WTC11 (cell line): ENCODE measurements around the gene MAGOH. TPM values are rescaled to one million over a fixed set of nuclear protein-coding genes. Genes with fewer than 3 reads are reported as not detected.
"Not testable (repeated sequence)": the region's sequence is repeated elsewhere in the genome, so short reads cannot be mapped to it uniquely, and the experiment has no call there.

Experiments used
- ATAC-seq: fragments of 200-7000 bp; cut with Tn5 transposase; 2 replicates; pipeline ENCODE4 v1.10.0; 2021; ENCODE audit warnings: mild to moderate bottlenecking, moderate library complexity
- CTCF ChIA-PET: fragments of 300-600 bp; sonication (Branson Sonifier 250); formaldehyde crosslinking; loops from one replicate; lab custom pipeline; 2021; ENCODE audit warnings: antibody characterized with exemption; lab: Charles Lee
- POLR2A ChIA-PET: fragments of 350-600 bp; sonication (Branson Sonifier 250); formaldehyde crosslinking; loops from one replicate; lab custom pipeline; 2021; ENCODE audit warnings: antibody characterized with exemption; lab: Charles Lee
- DNase-seq: peaks from one replicate; pipeline ENCODE4 v3.0.0; 2021; ENCODE audit warnings: low spot score
- H3K27ac Mint-ChIP-seq: 2 replicates; pipeline ENCODE4 v1.8.0; 2021; ENCODE audit warnings: mixed read lengths
- H3K27me3 Mint-ChIP-seq: 2 replicates; pipeline ENCODE4 v1.8.0; 2021; ENCODE audit warnings: low read depth, mild to moderate bottlenecking, moderate library complexity, mixed read lengths
- H3K36me3 Mint-ChIP-seq: 2 replicates; pipeline ENCODE4 v1.8.0; 2021; ENCODE audit warnings: mixed read lengths
- H3K4me1 Mint-ChIP-seq: 2 replicates; pipeline ENCODE4 v1.8.0; 2022; ENCODE audit warnings: mixed read lengths
- H3K4me3 Mint-ChIP-seq: 2 replicates; pipeline ENCODE4 v1.8.0; 2021; ENCODE audit warnings: mild to moderate bottlenecking, moderate library complexity, mixed read lengths
- H3K9me3 Mint-ChIP-seq: 2 replicates; pipeline ENCODE4 v1.8.0; 2021; ENCODE audit warnings: mixed read lengths
- ATF1 ChIP-seq: sonication (generic); formaldehyde crosslinking; IDR thresholded peaks from 2 replicates; pipeline ENCODE4 v1.8.1; 2023; ENCODE audit warnings: mild to moderate bottlenecking, moderate library complexity, missing genetic modification reagents
- CREB1 ChIP-seq: sonication (generic); formaldehyde crosslinking; IDR thresholded peaks from 2 replicates; pipeline ENCODE4 v1.8.0; 2023; ENCODE audit warnings: mild to moderate bottlenecking, missing genetic modification reagents
- EMX1 ChIP-seq: fragments of 250-450 bp; sonication (Bioruptor Pico); IDR thresholded peaks from 2 replicates; pipeline ENCODE4 v1.8.0; 2021; ENCODE audit warnings: mild to moderate bottlenecking
- JAZF1 ChIP-seq: fragments of 250-450 bp; sonication (Bioruptor Pico); IDR thresholded peaks from 2 replicates; pipeline ENCODE4 v1.9.0; 2021; ENCODE audit warnings: moderate library complexity, mild to moderate bottlenecking, inconsistent platforms
- KAT7 ChIP-seq: sonication (generic); formaldehyde crosslinking; IDR thresholded peaks from 2 replicates; pipeline ENCODE4 v1.8.1; 2023; ENCODE audit warnings: missing genetic modification reagents, mild to moderate bottlenecking, borderline replicate concordance
- MXD4 ChIP-seq: fragments of 250-450 bp; sonication (Bioruptor Pico); IDR thresholded peaks from 2 replicates; pipeline ENCODE4 v1.8.0; 2021; ENCODE audit warnings: mild to moderate bottlenecking, moderate library complexity, borderline replicate concordance
- MYBL2 ChIP-seq: sonication (generic); formaldehyde crosslinking; IDR thresholded peaks from 2 replicates; pipeline ENCODE4 v1.8.1; 2023; ENCODE audit warnings: mild to moderate bottlenecking, moderate library complexity, missing genetic modification reagents
- NFATC4 ChIP-seq: fragments of 250-450 bp; sonication (Bioruptor Pico); IDR thresholded peaks from 2 replicates; pipeline ENCODE4 v1.9.0; 2021; ENCODE audit warnings: mild to moderate bottlenecking
- NFYB ChIP-seq: sonication (generic); formaldehyde crosslinking; conservative IDR thresholded peaks from 2 replicates; pipeline ENCODE4 v1.8.0; 2022; ENCODE audit warnings: low read depth, missing genetic modification reagents
- PRRX2 ChIP-seq: fragments of 250-450 bp; sonication (Bioruptor Pico); IDR thresholded peaks from 2 replicates; pipeline ENCODE4 v1.8.0; 2021; ENCODE audit warnings: mild to moderate bottlenecking
- SP1 ChIP-seq: sonication (generic); formaldehyde crosslinking; conservative IDR thresholded peaks from 2 replicates; pipeline ENCODE4 v1.8.1; 2022; ENCODE audit warnings: missing genetic modification reagents
- TP53 ChIP-seq: sonication (generic); formaldehyde crosslinking; IDR thresholded peaks from 2 replicates; pipeline ENCODE4 v1.8.1; 2023; ENCODE audit warnings: mild to moderate bottlenecking, missing genetic modification reagents
- ZNF416 ChIP-seq: fragments of 250-450 bp; sonication (Bioruptor Pico); IDR thresholded peaks from 2 replicates; pipeline ENCODE4 v1.9.0; 2021; ENCODE audit warnings: mild to moderate bottlenecking, inconsistent platforms
- ZNF512 ChIP-seq: sonication (generic); formaldehyde crosslinking; IDR thresholded peaks from 2 replicates; pipeline ENCODE4 v1.8.1; 2022; ENCODE audit warnings: missing genetic modification reagents, borderline replicate concordance
- total RNA-seq: library from RNA; stranded (reverse); gene quantifications from 3 replicates; pipeline ENCODE4 v1.2.3, GENCODE V29; 2021
- TF ChIP-seq, protein P1 (sequence below): fragments of 250-450 bp; sonication (Bioruptor Pico); IDR thresholded peaks from 2 replicates; pipeline ENCODE4 v1.8.0; 2021; ENCODE audit warnings: mild to moderate bottlenecking
- TF ChIP-seq, protein P2 (sequence below): fragments of 250-450 bp; sonication (Bioruptor Pico); IDR thresholded peaks from 2 replicates; pipeline ENCODE4 v1.9.0; 2021; ENCODE audit warnings: mild to moderate bottlenecking
- TF ChIP-seq, protein P3 (sequence below): fragments of 250-450 bp; sonication (Bioruptor Pico); IDR thresholded peaks from 2 replicates; pipeline ENCODE4 v1.9.0; 2021; ENCODE audit warnings: moderate library complexity, mild to moderate bottlenecking, inconsistent platforms, borderline replicate concordance

The MAGOH gene
- total RNA-seq, 1 experiment from 2014 or later: 57.8 TPM

DNA sequence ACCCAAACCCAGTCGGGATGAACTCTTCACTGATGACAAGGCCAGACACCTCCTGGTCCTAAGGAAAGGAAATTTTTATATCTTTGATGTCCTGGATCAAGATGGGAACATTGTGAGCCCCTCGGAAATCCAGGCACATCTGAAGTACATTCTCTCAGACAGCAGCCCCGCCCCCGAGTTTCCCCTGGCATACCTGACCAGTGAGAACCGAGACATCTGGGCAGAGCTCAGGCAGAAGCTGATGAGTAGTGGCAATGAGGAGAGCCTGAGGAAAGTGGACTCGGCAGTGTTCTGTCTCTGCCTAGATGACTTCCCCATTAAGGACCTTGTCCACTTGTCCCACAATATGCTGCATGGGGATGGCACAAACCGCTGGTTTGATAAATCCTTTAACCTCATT, 28.0 kb downstream of the MAGOH start:
- H3K4me1 Mint-ChIP-seq: no peaks in the 10 kb centered on the region
- H3K9me3 Mint-ChIP-seq: peaks cover 23% of the 10 kb centered on the region
- no peak for DNase-seq
- H3K27ac Mint-ChIP-seq: no peak overlapping the region
- POLR2A ChIA-PET: interaction anchor here (0.7 kb wide), 1 partner anchor 28 kb away, joined by 3 read pairs; the partner anchor contains the start of gene MAGOH
- no peak for ATAC-seq
- no peaks in the 10 kb centered on the region for H3K27me3 Mint-ChIP-seq
- CTCF ChIA-PET: no interaction called here
- TF ChIP-seq, protein P1, sequence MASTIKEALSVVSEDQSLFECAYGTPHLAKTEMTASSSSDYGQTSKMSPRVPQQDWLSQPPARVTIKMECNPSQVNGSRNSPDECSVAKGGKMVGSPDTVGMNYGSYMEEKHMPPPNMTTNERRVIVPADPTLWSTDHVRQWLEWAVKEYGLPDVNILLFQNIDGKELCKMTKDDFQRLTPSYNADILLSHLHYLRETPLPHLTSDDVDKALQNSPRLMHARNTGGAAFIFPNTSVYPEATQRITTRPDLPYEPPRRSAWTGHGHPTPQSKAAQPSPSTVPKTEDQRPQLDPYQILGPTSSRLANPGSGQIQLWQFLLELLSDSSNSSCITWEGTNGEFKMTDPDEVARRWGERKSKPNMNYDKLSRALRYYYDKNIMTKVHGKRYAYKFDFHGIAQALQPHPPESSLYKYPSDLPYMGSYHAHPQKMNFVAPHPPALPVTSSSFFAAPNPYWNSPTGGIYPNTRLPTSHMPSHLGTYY (CRISPR knock-in tag): no peak
- TF ChIP-seq ZNF512 (CRISPR knock-in tag) (no peak), SP1 (no peak), ZNF416 (CRISPR knock-in tag) (no peak), NFATC4 (no peak), TP53 (no peak), PRRX2 (CRISPR knock-in tag) (no peak), ATF1 (CRISPR knock-in tag) (no peak), KAT7 (no peak), NFYB (CRISPR knock-in tag) (no peak), EMX1 (CRISPR knock-in tag) (no peak)
- TF ChIP-seq, protein P2, sequence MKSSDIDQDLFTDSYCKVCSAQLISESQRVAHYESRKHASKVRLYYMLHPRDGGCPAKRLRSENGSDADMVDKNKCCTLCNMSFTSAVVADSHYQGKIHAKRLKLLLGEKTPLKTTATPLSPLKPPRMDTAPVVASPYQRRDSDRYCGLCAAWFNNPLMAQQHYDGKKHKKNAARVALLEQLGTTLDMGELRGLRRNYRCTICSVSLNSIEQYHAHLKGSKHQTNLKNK (CRISPR knock-in tag): no peak
- H3K4me3 Mint-ChIP-seq: no peak overlapping the region
- H3K36me3 Mint-ChIP-seq: peaks cover 72% of the 10 kb centered on the region

- H3K4me3 Mint-ChIP-seq: no peak overlapping the region
- POLR2A ChIA-PET: no interaction called here
- CTCF ChIA-PET: no interaction called here
- DNase-seq (no peak), ATAC-seq (no peak)
- no peaks in the 10 kb centered on the region for H3K4me1 Mint-ChIP-seq
- H3K27ac Mint-ChIP-seq: no peak overlapping the region
- H3K27me3 Mint-ChIP-seq: no peaks in the 10 kb centered on the region
- peaks cover 81% of the 10 kb centered on the region for H3K36me3 Mint-ChIP-seq
- TF ChIP-seq MYBL2 (CRISPR knock-in tag) (no peak), CREB1 (no peak), JAZF1 (CRISPR knock-in tag) (no peak)
- peaks cover 45% of the 10 kb centered on the region for H3K9me3 Mint-ChIP-seq
Observed at GRCh38 chr1:53207726-53208125, 30.6 kb downstream of the MAGOH start.

DNA sequence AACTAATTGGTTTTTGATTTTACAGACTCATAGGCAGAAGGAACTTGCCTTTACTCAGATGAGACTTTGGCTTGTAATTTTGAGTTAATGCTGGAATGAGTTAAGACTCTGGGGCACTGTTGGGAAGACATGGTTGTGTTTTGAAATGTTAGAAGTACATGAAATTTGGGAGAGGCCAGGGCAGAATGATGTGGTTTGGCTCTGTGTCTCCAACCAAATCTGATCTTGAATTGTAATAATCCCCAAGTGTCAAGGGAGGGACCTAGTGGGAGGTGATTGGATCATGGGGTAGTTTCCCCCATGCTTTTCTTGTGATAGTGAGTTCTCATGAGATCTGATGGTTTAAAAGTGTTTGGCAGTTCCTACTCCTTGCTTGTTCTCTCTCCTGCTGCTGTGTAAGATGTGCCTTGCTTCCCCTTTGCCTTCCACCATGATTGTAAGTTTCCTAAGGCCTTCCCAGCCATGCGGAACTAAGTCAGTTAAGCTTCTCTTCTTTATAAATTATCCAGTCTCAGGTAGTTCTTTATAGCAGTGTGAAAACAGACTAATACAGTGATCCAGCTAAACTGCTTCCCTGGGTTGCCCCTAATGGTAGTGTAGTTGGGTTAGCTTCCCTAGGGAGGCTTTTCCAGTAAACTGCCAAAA, 31.5 kb downstream of the MAGOH start:
- CTCF ChIA-PET: no interaction called here
- Mint-ChIP-seq H3K9me3 (peaks cover 45% of the 10 kb centered on the region), H3K4me1 (no peaks in the 10 kb centered on the region), H3K27me3 (no peaks in the 10 kb centered on the region), H3K27ac (no peak overlapping the region), H3K36me3 (peaks cover 90% of the 10 kb centered on the region), H3K4me3 (no peak overlapping the region)
- DNase-seq (no peak), ATAC-seq (no peak)
- POLR2A ChIA-PET: no interaction called here
- TF ChIP-seq MXD4 (CRISPR knock-in tag) (no peak), PRRX2 (CRISPR knock-in tag) (no peak)
- TF ChIP-seq, protein P3, sequence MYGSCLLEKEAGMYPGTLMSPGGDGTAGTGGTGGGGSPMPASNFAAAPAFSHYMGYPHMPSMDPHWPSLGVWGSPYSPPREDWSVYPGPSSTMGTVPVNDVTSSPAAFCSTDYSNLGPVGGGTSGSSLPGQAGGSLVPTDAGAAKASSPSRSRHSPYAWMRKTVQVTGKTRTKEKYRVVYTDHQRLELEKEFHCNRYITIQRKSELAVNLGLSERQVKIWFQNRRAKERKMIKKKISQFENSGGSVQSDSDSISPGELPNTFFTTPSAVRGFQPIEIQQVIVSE (CRISPR knock-in tag): no peak
- TF ChIP-seq, protein P1 (CRISPR knock-in tag): no peak

- H3K4me1 Mint-ChIP-seq, H3K27me3 Mint-ChIP-seq, POLR2A ChIA-PET, H3K27ac Mint-ChIP-seq, H3K4me3 Mint-ChIP-seq, DNase-seq, CTCF ChIA-PET, ATAC-seq: not testable (repeated sequence)
- H3K9me3 Mint-ChIP-seq: peaks cover 45% of the 10 kb centered on the region
- H3K36me3 Mint-ChIP-seq: peaks cover 93% of the 10 kb centered on the region
Observed at GRCh38 chr1:53206083-53206685, 32.1 kb downstream of the MAGOH start.

DNA sequence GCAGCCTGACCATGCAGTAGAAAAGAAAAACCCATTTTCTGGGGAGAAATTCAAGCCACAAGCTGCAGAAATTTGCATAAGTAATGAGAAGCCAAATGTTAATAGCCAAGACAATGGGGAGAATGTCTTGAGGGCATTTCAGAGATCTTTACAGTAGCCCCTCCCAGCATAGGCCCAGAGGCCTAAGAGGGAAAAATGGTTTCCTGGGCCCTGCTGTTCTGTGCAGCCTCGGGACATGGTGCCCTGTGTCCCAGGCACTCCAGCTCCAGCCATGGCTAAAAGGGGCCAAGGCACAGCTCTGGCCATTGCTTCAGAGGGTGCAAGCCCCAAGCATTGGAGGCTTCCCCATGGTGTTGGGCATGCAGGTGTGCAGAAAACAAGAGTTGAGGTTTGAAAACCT, 32.8 kb downstream of the MAGOH start:
- ATAC-seq, H3K27me3 Mint-ChIP-seq, H3K4me3 Mint-ChIP-seq, H3K27ac Mint-ChIP-seq, CTCF ChIA-PET, DNase-seq, POLR2A ChIA-PET, H3K4me1 Mint-ChIP-seq: not testable (repeated sequence)
- Mint-ChIP-seq H3K36me3 (peaks cover 96% of the 10 kb centered on the region), H3K9me3 (peaks cover 45% of the 10 kb centered on the region)
